SK-N-SH treated with all-trans-retinoic acid at 6 μM for 48 hours (cell line): ENCODE measurements around the gene DNM1L.

ENCODE experiments used
- ATAC-seq: fragments of 200-7000 bp; cut with Tn5 transposase; 3 replicates; pipeline ENCODE4 v1.9.1; 2020; ENCODE audit warnings: mild to moderate bottlenecking, moderate library complexity
- BACH2 ChIP-seq: fragments of 250-450 bp; sonication (Bioruptor Pico); IDR thresholded peaks from 2 replicates; pipeline ENCODE4 v1.9.0; 2021; ENCODE audit warnings: mild to moderate bottlenecking, borderline replicate concordance
- CSDC2 ChIP-seq: fragments of 250-450 bp; sonication (Bioruptor Pico); IDR thresholded peaks from 2 replicates; pipeline ENCODE4 v1.5.0; 2020; ENCODE audit warnings: mild to moderate bottlenecking, moderate library complexity
- ESRRG ChIP-seq: fragments of 250-450 bp; sonication (Bioruptor Pico); IDR thresholded peaks from 2 replicates; pipeline ENCODE4 v1.6.1; 2021; ENCODE audit warnings: mild to moderate bottlenecking
- GLIS3 ChIP-seq: fragments of 250-450 bp; sonication (Bioruptor Pico); IDR thresholded peaks from 2 replicates; pipeline ENCODE4 v1.5.0; 2020; ENCODE audit warnings: mild to moderate bottlenecking, moderate library complexity
- ISL1 ChIP-seq: fragments of 250-450 bp; sonication (Bioruptor Pico); IDR thresholded peaks from 2 replicates; pipeline ENCODE4 v2.1.2; 2022; ENCODE audit warnings: mild to moderate bottlenecking, moderate library complexity
- OSR1 ChIP-seq: fragments of 250-450 bp; sonication (Bioruptor Pico); IDR thresholded peaks from 2 replicates; pipeline ENCODE4 v1.8.0; 2022; ENCODE audit warnings: moderate library complexity, mild to moderate bottlenecking, inconsistent platforms
- PPARA ChIP-seq: fragments of 250-450 bp; sonication (Bioruptor Pico); IDR thresholded peaks from 2 replicates; pipeline ENCODE4 v1.5.0; 2020; ENCODE audit warnings: mild to moderate bottlenecking, borderline replicate concordance
- RARB ChIP-seq: fragments of 250-450 bp; sonication (Bioruptor Pico); IDR thresholded peaks from 2 replicates; pipeline ENCODE4 v1.8.0; 2021; ENCODE audit warnings: mild to moderate bottlenecking, moderate library complexity
- SNAI2 ChIP-seq: fragments of 250-450 bp; sonication (Bioruptor Pico); IDR thresholded peaks from 2 replicates; pipeline ENCODE4 v1.5.0; 2020; ENCODE audit warnings: mild to moderate bottlenecking, moderate library complexity
- TCF4 ChIP-seq: fragments of 250-450 bp; sonication (Bioruptor Pico); IDR thresholded peaks from 2 replicates; pipeline ENCODE4 v1.8.0; 2021; ENCODE audit warnings: mild to moderate bottlenecking, moderate library complexity, borderline replicate concordance
- TOX ChIP-seq: fragments of 250-450 bp; sonication (Bioruptor Pico); IDR thresholded peaks from 2 replicates; pipeline ENCODE4 v1.8.0; 2021; ENCODE audit warnings: mild to moderate bottlenecking, moderate library complexity, borderline replicate concordance
- ZC3H10 ChIP-seq: fragments of 250-450 bp; sonication (Bioruptor Pico); IDR thresholded peaks from 2 replicates; pipeline ENCODE4 v1.5.1; 2021; ENCODE audit warnings: mild to moderate bottlenecking, moderate library complexity
- ZFP3 ChIP-seq: fragments of 250-450 bp; sonication (Bioruptor Pico); IDR thresholded peaks from 2 replicates; pipeline ENCODE4 v1.5.0; 2020; ENCODE audit warnings: mild to moderate bottlenecking, moderate library complexity
- ZFP30 ChIP-seq: fragments of 450-650 bp; formaldehyde crosslinking; IDR thresholded peaks from 2 replicates; pipeline ENCODE4 v1.5.0; 2022; ENCODE audit warnings: mild to moderate bottlenecking, moderate library complexity
- ZNF565 ChIP-seq: fragments of 450-650 bp; formaldehyde crosslinking; conservative IDR thresholded peaks from 2 replicates; pipeline ENCODE4 v1.5.0; 2020; ENCODE audit warnings: low read depth, mild to moderate bottlenecking, moderate library complexity
- ZNF70 ChIP-seq: fragments of 450-650 bp; formaldehyde crosslinking; IDR thresholded peaks from 2 replicates; pipeline ENCODE4 v1.5.0; 2020; ENCODE audit warnings: mild to moderate bottlenecking, moderate library complexity
- ZNF8 ChIP-seq: fragments of 450-650 bp; formaldehyde crosslinking; IDR thresholded peaks from 2 replicates; pipeline ENCODE4 v1.5.0; 2020; ENCODE audit warnings: mild to moderate bottlenecking, moderate library complexity
- TF ChIP-seq, protein P1 (sequence below): fragments of 250-450 bp; sonication (Bioruptor Pico); IDR thresholded peaks from 2 replicates; pipeline ENCODE4 v1.5.1; 2020; ENCODE audit warnings: low read depth, mild to moderate bottlenecking, moderate library complexity
- TF ChIP-seq, protein P2 (sequence below): fragments of 250-450 bp; sonication (Bioruptor Pico); IDR thresholded peaks from 2 replicates; pipeline ENCODE4 v1.5.0; 2020; ENCODE audit warnings: mild to moderate bottlenecking, moderate library complexity
- TF ChIP-seq, protein P3 (sequence below): fragments of 250-450 bp; sonication (Bioruptor Pico); IDR thresholded peaks from 2 replicates; pipeline ENCODE4 v1.5.1; 2021; ENCODE audit warnings: mild to moderate bottlenecking, moderate library complexity
- TF ChIP-seq, protein P4 (sequence below): fragments of 250-450 bp; sonication (Bioruptor Pico); IDR thresholded peaks from 2 replicates; pipeline ENCODE4 v1.8.0; 2021; ENCODE audit warnings: low read depth, mild to moderate bottlenecking, moderate library complexity, borderline replicate concordance

The DNM1L gene

DNA sequence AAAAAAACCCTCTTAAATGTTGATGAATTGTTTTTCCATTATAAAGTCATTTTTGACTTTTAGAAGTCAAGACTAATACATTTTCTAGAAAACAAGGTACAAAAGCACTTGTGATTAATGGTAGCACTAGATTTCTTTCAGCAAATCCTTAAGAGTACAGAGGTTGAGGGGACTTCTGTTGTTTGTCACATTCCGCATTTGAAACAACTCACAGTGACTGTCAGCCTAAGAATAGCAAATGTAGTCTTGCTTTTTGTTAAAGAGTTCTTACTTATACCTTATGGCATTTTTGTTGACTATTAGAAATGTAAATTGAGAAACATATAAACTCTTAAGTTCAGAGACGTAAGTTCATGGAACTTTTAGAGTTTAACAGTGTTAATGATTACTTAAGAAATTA is 60.2 kb downstream of the DNM1L start (continued):
- TF ChIP-seq CSDC2 (CRISPR knock-in tag) = no peak
- no peak for TF ChIP-seq ZNF70 (CRISPR knock-in tag)
- no peak for TF ChIP-seq ESRRG (CRISPR knock-in tag)
- TF ChIP-seq, protein P1, sequence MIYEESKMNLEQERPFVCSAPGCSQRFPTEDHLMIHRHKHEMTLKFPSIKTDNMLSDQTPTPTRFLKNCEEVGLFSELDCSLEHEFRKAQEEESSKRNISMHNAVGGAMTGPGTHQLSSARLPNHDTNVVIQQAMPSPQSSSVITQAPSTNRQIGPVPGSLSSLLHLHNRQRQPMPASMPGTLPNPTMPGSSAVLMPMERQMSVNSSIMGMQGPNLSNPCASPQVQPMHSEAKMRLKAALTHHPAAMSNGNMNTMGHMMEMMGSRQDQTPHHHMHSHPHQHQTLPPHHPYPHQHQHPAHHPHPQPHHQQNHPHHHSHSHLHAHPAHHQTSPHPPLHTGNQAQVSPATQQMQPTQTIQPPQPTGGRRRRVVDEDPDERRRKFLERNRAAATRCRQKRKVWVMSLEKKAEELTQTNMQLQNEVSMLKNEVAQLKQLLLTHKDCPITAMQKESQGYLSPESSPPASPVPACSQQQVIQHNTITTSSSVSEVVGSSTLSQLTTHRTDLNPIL (CRISPR knock-in tag) = no peak
- TF ChIP-seq TOX (CRISPR knock-in tag) = no peak
- TF ChIP-seq ZNF565 (CRISPR knock-in tag) = no peak
- TF ChIP-seq TCF4 (CRISPR knock-in tag) = no peak

DNA sequence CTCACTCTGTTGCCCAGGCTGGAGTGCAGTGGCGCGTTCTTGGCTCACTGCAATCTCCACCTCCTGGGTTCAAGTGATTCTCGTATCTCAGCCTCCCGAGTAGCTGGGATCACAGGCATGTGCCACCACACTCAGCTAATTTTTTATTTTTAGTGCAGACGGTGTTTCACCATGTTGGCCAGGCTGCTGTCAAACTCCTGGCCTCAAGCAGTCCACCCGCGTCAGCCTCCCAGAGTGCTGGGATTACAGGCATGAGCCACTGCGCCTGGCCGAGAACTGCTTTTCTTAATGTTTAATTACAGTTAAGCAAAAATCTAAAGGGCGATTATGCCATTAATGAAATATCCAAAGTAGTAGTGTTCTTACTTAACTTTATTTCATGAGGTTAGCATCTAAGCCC is 63.0 kb downstream of the DNM1L start:
- TF ChIP-seq, protein P2, sequence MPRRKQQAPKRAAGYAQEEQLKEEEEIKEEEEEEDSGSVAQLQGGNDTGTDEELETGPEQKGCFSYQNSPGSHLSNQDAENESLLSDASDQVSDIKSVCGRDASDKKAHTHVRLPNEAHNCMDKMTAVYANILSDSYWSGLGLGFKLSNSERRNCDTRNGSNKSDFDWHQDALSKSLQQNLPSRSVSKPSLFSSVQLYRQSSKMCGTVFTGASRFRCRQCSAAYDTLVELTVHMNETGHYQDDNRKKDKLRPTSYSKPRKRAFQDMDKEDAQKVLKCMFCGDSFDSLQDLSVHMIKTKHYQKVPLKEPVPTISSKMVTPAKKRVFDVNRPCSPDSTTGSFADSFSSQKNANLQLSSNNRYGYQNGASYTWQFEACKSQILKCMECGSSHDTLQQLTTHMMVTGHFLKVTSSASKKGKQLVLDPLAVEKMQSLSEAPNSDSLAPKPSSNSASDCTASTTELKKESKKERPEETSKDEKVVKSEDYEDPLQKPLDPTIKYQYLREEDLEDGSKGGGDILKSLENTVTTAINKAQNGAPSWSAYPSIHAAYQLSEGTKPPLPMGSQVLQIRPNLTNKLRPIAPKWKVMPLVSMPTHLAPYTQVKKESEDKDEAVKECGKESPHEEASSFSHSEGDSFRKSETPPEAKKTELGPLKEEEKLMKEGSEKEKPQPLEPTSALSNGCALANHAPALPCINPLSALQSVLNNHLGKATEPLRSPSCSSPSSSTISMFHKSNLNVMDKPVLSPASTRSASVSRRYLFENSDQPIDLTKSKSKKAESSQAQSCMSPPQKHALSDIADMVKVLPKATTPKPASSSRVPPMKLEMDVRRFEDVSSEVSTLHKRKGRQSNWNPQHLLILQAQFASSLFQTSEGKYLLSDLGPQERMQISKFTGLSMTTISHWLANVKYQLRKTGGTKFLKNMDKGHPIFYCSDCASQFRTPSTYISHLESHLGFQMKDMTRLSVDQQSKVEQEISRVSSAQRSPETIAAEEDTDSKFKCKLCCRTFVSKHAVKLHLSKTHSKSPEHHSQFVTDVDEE (CRISPR knock-in tag) = no peak
- TF ChIP-seq RARB (CRISPR knock-in tag) (no peak), TOX (CRISPR knock-in tag) (no peak), SNAI2 (CRISPR knock-in tag) (no peak), ISL1 (CRISPR knock-in tag) (no peak), ZNF8 (CRISPR knock-in tag) (no peak), PPARA (CRISPR knock-in tag) (no peak), ZFP3 (CRISPR knock-in tag) (no peak), GLIS3 (CRISPR knock-in tag) (no peak), ZC3H10 (no peak), OSR1 (CRISPR knock-in tag) (no peak), BACH2 (CRISPR knock-in tag) (no peak), ESRRG (CRISPR knock-in tag) (no peak)
- TF ChIP-seq, protein P3, sequence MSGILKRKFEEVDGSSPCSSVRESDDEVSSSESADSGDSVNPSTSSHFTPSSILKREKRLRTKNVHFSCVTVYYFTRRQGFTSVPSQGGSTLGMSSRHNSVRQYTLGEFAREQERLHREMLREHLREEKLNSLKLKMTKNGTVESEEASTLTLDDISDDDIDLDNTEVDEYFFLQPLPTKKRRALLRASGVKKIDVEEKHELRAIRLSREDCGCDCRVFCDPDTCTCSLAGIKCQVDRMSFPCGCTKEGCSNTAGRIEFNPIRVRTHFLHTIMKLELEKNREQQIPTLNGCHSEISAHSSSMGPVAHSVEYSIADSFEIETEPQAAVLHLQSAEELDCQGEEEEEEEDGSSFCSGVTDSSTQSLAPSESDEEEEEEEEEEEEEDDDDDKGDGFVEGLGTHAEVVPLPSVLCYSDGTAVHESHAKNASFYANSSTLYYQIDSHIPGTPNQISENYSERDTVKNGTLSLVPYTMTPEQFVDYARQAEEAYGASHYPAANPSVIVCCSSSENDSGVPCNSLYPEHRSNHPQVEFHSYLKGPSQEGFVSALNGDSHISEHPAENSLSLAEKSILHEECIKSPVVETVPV (CRISPR knock-in tag) = no peak
- TF ChIP-seq, protein P1 (CRISPR knock-in tag) = no peak
- TF ChIP-seq, all 23 proteins: peak for 0
- no peak for ATAC-seq

DNA sequence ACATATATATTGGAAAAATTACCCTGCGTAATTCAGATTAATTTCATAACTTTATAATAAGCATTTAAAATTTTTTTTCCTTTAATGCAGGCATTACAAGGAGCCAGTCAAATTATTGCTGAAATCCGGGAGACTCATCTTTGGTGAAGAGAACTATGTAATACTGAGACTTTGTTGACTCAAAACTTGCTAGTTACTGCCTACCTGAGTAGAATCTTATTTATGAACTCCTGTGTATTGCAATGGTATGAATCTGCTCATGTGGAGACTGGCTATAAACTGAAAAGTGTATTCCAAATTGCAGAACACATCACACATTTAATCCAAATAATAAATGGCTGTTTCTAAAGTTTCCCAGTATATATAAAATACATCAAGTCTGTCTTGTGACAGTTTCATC is 64.2 kb downstream of the DNM1L start:
- TF ChIP-seq, protein P4, sequence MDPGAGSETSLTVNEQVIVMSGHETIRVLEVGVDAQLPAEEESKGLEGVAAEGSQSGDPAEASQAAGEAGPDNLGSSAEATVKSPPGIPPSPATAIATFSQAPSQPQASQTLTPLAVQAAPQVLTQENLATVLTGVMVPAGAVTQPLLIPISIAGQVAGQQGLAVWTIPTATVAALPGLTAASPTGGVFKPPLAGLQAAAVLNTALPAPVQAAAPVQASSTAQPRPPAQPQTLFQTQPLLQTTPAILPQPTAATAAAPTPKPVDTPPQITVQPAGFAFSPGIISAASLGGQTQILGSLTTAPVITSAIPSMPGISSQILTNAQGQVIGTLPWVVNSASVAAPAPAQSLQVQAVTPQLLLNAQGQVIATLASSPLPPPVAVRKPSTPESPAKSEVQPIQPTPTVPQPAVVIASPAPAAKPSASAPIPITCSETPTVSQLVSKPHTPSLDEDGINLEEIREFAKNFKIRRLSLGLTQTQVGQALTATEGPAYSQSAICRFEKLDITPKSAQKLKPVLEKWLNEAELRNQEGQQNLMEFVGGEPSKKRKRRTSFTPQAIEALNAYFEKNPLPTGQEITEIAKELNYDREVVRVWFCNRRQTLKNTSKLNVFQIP (CRISPR knock-in tag) = no peak
- TF ChIP-seq ZNF8 (CRISPR knock-in tag) (no peak), SNAI2 (CRISPR knock-in tag) (no peak), OSR1 (CRISPR knock-in tag) (no peak), ISL1 (CRISPR knock-in tag) (no peak), CSDC2 (CRISPR knock-in tag) (no peak), ESRRG (CRISPR knock-in tag) (no peak), RARB (CRISPR knock-in tag) (no peak), ZFP30 (CRISPR knock-in tag) (no peak), TOX (CRISPR knock-in tag) (no peak), ZFP3 (CRISPR knock-in tag) (no peak)
- TF ChIP-seq, protein P1 (CRISPR knock-in tag) = no peak
- ATAC-seq = no peak
